Skeletal muscle satellite cell (primary cell): ENCODE data around the gene DLGAP4.

ENCODE experiments used
- H3K27me3 ChIP-seq: 2 replicates; pipeline ENCODE4 v1.7.0; 2013; ENCODE audit warnings: low read length; ENCODE audit not compliant: control insufficient read depth, insufficient read depth
- H3K36me3 ChIP-seq: 2 replicates; pipeline ENCODE4 v1.7.0; 2013; ENCODE audit warnings: mild to moderate bottlenecking, control low read depth, low read length; ENCODE audit not compliant: insufficient read depth
- H3K4me1 ChIP-seq: 2 replicates; pipeline ENCODE4 v1.7.0; 2013; ENCODE audit warnings: low read length; ENCODE audit not compliant: control insufficient read depth, insufficient read depth
- H3K4me2 ChIP-seq: 2 replicates; pipeline ENCODE4 v1.7.0; 2013; ENCODE audit warnings: mild to moderate bottlenecking, low read length
- H3K4me3 ChIP-seq: 2 replicates; pipeline ENCODE4 v1.7.0; 2013; ENCODE audit warnings: low read length
- H3K9ac ChIP-seq: 2 replicates; pipeline ENCODE4 v1.7.0; 2013; ENCODE audit warnings: mild to moderate bottlenecking, low read depth, low read length, moderate library complexity
- H3K9me3 ChIP-seq: replicated peaks from 2 replicates; pipeline ENCODE4 v1.7.0; 2013; ENCODE audit warnings: mild to moderate bottlenecking, control low read depth, low read length

DLGAP4 gene

DNA sequence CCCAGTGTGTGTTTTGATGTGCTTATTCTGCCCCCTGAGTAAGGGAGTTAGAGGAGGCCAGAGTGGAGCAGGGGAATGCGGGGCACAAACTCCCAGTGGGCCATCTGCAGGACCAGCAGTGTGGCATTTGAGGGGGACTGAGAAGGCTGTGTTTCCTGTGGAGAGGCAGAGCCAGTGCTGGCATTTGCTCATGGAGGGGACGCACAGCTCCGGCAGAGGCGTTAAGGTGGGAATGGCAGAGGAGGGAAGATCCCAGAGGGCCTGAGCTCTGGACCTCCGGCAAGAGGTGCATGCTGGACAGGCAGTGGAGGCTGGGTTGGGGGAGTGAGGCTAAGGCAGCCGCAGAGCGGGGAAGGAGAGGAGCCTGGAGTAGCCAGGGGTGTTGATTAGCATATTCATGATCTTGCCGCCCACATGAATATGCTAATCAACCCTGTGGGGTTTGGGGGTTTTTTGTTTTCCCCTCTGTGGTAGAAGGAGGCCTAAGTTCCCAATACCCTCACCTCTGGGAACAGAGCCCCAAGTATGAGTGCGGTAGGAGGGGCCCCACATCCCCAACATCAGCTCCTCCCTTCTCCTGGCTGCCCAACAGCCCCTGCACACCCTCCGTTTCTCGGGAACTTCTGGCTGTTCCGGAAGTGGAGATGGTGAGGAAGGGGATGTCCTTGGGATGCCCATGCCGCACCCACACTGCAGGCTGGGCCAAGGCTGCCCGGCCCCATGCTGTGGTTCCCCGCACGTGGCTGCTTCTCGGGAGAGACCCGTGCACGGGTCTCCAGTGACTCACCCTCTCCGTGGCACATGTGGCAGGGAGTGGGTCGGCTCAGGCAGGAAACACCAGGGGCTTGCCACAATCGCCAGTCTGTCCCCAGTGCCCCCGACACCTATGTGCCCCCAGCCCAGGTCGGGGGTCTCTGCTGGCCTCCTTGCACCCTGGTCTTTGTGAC is 33.8 kb downstream of the DLGAP4 start:
- Histone ChIP-seq H3K9me3 (no peaks in the 10 kb centered on the region), H3K36me3 (no peaks in the 10 kb centered on the region), H3K4me1 (no peaks in the 10 kb centered on the region), H3K27me3 (peaks cover 59% of the 10 kb centered on the region), H3K9ac (no peak overlapping the region), H3K4me3 (no peak overlapping the region), H3K4me2 (no peak overlapping the region)

DNA sequence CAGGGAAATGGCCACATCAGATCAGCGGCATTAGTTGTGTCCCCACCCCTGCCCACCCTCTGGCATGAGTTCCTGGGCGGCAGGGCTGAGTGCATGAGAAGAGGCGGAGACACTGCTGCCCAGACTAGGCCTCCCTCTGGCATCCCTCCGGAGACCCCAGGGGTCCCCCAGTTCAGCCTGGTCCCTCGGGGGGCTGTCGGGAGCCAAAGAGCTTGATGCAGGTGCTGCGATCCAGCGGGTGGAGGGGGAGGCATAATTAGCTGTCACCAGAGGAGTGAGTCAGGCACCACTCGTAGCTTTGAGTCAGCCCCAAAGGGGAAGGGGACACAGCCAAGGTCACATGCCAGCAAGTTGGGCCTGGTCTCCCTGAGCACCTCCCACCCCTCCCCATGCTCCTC is 34.5 kb downstream of the DLGAP4 start:
- no peak overlapping the region for H3K4me3 ChIP-seq
- no peaks in the 10 kb centered on the region for H3K4me1 ChIP-seq
- H3K4me2 ChIP-seq = no peak overlapping the region
- H3K36me3 ChIP-seq = no peaks in the 10 kb centered on the region
- H3K9me3 ChIP-seq = no peaks in the 10 kb centered on the region
- H3K9ac ChIP-seq = no peak overlapping the region
- peaks cover 52% of the 10 kb centered on the region for H3K27me3 ChIP-seq

DNA sequence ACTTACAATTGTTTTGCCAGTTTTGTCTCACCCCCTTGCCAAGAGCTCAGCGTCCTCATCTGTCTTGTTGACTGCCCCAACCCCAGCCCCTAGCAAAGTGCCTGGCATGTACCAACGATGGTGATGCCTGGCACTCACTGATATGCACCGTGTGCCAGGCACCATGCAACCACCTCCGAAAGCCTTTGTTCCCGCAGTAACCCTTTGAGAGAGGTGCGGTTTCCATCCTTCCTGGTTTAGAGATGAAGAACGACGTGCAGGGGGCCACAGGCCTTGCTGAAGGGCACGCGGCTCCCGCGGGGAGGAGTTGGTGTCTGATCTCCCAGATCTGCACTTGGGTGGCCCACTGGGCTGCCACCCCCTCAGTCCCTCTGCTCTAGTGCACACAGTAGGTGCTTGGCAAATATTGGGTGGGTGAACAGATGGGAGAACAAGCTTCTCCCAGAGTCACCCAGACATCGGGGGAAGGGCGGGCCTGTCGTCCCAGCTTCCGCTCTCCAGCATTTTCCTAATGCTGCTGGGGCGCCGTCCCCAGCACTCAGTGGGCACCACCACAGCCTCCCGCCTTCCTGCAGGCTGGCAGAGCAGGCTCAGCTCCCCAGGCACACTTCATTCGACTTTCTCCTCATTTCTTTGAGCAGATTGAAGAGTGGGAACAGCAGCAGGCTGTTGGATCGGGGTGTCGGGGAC is 35.3 kb downstream of the DLGAP4 start:
- Histone ChIP-seq H3K36me3 (no peaks in the 10 kb centered on the region), H3K9me3 (no peaks in the 10 kb centered on the region), H3K9ac (no peak overlapping the region), H3K4me3 (no peak overlapping the region), H3K4me2 (no peak overlapping the region), H3K4me1 (no peaks in the 10 kb centered on the region), H3K27me3 (peaks cover 43% of the 10 kb centered on the region)

DNA sequence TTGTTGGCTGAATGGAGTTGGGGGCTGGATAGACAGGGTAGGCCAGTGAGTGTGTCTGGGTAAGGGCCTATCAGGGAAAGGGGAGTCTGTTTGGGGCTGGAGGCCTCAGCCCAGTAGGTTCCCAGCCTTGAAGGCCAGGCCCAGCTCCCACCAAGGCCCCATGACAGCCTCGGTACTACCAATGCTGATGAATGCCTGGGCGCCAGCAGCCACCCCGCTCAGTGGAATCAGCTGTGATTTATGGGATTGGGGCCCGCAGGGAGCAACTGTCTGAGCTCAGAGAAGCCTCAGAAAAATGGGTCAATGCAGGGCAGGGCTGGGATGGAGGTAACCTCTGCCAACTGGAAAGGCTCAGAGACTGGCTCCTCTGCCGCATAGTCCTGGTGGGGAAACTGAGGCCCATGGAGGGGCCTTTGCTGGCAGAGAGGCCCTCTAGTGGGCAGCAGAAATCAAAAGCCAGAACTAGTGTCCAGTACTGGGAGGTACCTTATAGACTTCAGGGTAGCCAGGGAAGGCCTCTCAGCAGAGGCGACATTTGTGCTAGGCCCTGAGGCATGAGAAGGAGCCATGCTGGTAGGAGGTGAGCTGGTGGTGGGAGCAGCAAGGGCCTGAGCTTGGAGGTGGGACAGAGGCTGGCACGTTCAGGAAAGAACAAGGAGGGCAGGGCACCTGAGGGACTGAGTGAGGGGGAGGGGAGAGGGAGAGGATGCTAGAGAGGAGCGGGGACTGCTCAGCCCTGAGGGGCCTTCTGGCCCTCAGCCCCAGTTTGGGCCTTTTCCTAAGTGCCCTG is 36.4 kb downstream of the DLGAP4 start:
- Histone ChIP-seq H3K9ac (no peak overlapping the region), H3K4me1 (no peaks in the 10 kb centered on the region), H3K36me3 (no peaks in the 10 kb centered on the region), H3K27me3 (peaks cover 42% of the 10 kb centered on the region), H3K4me3 (no peak overlapping the region), H3K4me2 (no peak overlapping the region), H3K9me3 (no peaks in the 10 kb centered on the region)

GRCh38 chr20:36343641-36344040 is 37.5 kb downstream of the DLGAP4 start:
- Histone ChIP-seq H3K36me3 (no peaks in the 10 kb centered on the region), H3K9me3 (no peaks in the 10 kb centered on the region), H3K4me1 (no peaks in the 10 kb centered on the region), H3K9ac (no peak overlapping the region), H3K4me3 (no peak overlapping the region), H3K4me2 (no peak overlapping the region), H3K27me3 (peaks cover 38% of the 10 kb centered on the region)

GRCh38 chr20:36344517-36345132 is 38.5 kb downstream of the DLGAP4 start:
- H3K27me3 ChIP-seq = peaks cover 31% of the 10 kb centered on the region
- H3K36me3 ChIP-seq = no peaks in the 10 kb centered on the region
- H3K9ac ChIP-seq = no peak overlapping the region
- H3K9me3 ChIP-seq = no peaks in the 10 kb centered on the region
- no peaks in the 10 kb centered on the region for H3K4me1 ChIP-seq
- no peak overlapping the region for H3K4me3 ChIP-seq
- H3K4me2 ChIP-seq = no peak overlapping the region

DNA sequence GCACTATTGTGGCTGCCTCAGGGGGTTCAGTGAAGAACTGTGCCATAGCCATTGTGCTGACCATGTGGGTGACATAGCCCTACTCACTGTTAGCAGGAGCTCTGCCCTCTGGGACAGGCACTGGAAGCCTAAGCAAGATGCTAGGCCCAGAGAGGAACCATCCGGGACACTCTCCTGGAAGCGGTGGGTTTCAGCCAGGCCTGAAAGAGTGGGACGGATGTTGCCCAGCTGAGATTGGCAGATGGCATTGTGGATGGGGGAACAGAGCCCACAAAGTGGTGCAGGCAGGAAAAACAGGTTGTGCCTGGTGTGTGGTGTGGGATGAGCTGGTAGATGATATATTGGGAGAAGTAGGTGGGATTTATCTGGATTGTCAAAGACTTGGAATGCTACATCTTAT is 40.1 kb downstream of the DLGAP4 start:
- H3K4me2 ChIP-seq = no peak overlapping the region
- no peak overlapping the region for H3K9ac ChIP-seq
- H3K4me1 ChIP-seq = no peaks in the 10 kb centered on the region

GRCh38 chr20:36349384-36350170 is 43.4 kb downstream of the DLGAP4 start:
- no peaks in the 10 kb centered on the region for H3K9me3 ChIP-seq
- no peaks in the 10 kb centered on the region for H3K36me3 ChIP-seq
- H3K9ac ChIP-seq = no peak overlapping the region
- no peak overlapping the region for H3K4me2 ChIP-seq
- H3K4me3 ChIP-seq = no peak overlapping the region
- H3K4me1 ChIP-seq = no peaks in the 10 kb centered on the region
- peaks cover 38% of the 10 kb centered on the region for H3K27me3 ChIP-seq

More for the DNA sequence above, 40.1 kb downstream of the DLGAP4 start:
- H3K4me3 ChIP-seq = no peak overlapping the region
- H3K36me3 ChIP-seq = no peaks in the 10 kb centered on the region
- peaks cover 28% of the 10 kb centered on the region for H3K27me3 ChIP-seq
- H3K9me3 ChIP-seq = no peaks in the 10 kb centered on the region

- Histone ChIP-seq H3K4me3 (no peak overlapping the region), H3K9ac (no peak overlapping the region), H3K9me3 (no peaks in the 10 kb centered on the region), H3K4me2 (no peak overlapping the region), H3K27me3 (peaks cover 40% of the 10 kb centered on the region), H3K36me3 (no peaks in the 10 kb centered on the region), H3K4me1 (no peaks in the 10 kb centered on the region)
These were observed 44.3 kb downstream of the DLGAP4 start for GRCh38 chr20:36350439-36350838.

DNA sequence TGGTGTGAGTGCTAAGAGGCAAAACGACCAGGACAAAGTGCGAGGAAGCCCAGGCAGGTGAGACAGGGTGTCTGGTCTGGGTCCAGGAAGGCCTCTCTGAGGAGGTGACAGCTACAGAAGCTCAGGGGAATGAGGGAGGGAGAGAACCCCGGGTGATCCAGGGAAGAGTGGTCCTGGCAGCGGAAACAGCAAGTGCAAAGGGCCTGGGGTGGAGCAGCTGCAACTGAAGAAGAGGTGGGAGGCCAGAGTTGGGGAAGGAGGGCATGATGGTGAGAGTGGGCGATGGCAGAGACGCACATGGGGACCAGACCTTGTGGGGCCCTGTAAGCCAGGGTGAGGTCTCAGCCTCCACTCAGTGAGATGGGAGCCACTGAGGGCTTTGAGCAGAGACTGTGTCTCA is 45.8 kb downstream of the DLGAP4 start:
- Histone ChIP-seq H3K9ac (no peak overlapping the region), H3K9me3 (no peaks in the 10 kb centered on the region), H3K4me2 (no peak overlapping the region), H3K4me3 (no peak overlapping the region), H3K27me3 (peaks cover 41% of the 10 kb centered on the region), H3K4me1 (no peaks in the 10 kb centered on the region), H3K36me3 (no peaks in the 10 kb centered on the region)
